SK-N-SH treated with all-trans-retinoic acid at 6 μM for 48 hours (cell line): ENCODE measurements around the gene RGPD4.
A peak's percentile ranks its signal among the peaks of the same experiment; 100 is the strongest.

ENCODE experiments used
- ATAC-seq: fragments of 200-7000 bp; cut with Tn5 transposase; 3 replicates; pipeline ENCODE4 v1.9.1; 2020; ENCODE audit warnings: mild to moderate bottlenecking, moderate library complexity
- ARNTL ChIP-seq: fragments of 450-650 bp; formaldehyde crosslinking; IDR thresholded peaks from 2 replicates; pipeline ENCODE4 v1.5.0; 2020; ENCODE audit warnings: low read depth, mild to moderate bottlenecking, moderate library complexity, borderline replicate concordance
- BACH2 ChIP-seq: fragments of 250-450 bp; sonication (Bioruptor Pico); IDR thresholded peaks from 2 replicates; pipeline ENCODE4 v1.9.0; 2021; ENCODE audit warnings: mild to moderate bottlenecking, borderline replicate concordance
- CREB5 ChIP-seq: fragments of 250-450 bp; sonication (Bioruptor Pico); IDR thresholded peaks from 2 replicates; pipeline ENCODE4 v1.5.1; 2020; ENCODE audit warnings: low read depth, mild to moderate bottlenecking, moderate library complexity
- CSDC2 ChIP-seq: fragments of 250-450 bp; sonication (Bioruptor Pico); IDR thresholded peaks from 2 replicates; pipeline ENCODE4 v1.5.0; 2020; ENCODE audit warnings: mild to moderate bottlenecking, moderate library complexity
- ESRRG ChIP-seq: fragments of 250-450 bp; sonication (Bioruptor Pico); IDR thresholded peaks from 2 replicates; pipeline ENCODE4 v1.6.1; 2021; ENCODE audit warnings: mild to moderate bottlenecking
- GLIS3 ChIP-seq: fragments of 250-450 bp; sonication (Bioruptor Pico); IDR thresholded peaks from 2 replicates; pipeline ENCODE4 v1.5.0; 2020; ENCODE audit warnings: mild to moderate bottlenecking, moderate library complexity
- ISL1 ChIP-seq: fragments of 250-450 bp; sonication (Bioruptor Pico); IDR thresholded peaks from 2 replicates; pipeline ENCODE4 v2.1.2; 2022; ENCODE audit warnings: mild to moderate bottlenecking, moderate library complexity
- PATZ1 ChIP-seq: fragments of 250-450 bp; sonication (Bioruptor Pico); IDR thresholded peaks from 2 replicates; pipeline ENCODE4 v1.8.0; 2020; ENCODE audit warnings: mild to moderate bottlenecking, moderate library complexity, borderline replicate concordance
- PPARA ChIP-seq: fragments of 250-450 bp; sonication (Bioruptor Pico); IDR thresholded peaks from 2 replicates; pipeline ENCODE4 v1.5.0; 2020; ENCODE audit warnings: mild to moderate bottlenecking, borderline replicate concordance
- RARB ChIP-seq: fragments of 250-450 bp; sonication (Bioruptor Pico); IDR thresholded peaks from 2 replicates; pipeline ENCODE4 v1.8.0; 2021; ENCODE audit warnings: mild to moderate bottlenecking, moderate library complexity
- TCF4 ChIP-seq: fragments of 250-450 bp; sonication (Bioruptor Pico); IDR thresholded peaks from 2 replicates; pipeline ENCODE4 v1.8.0; 2021; ENCODE audit warnings: mild to moderate bottlenecking, moderate library complexity, borderline replicate concordance
- TOX ChIP-seq: fragments of 250-450 bp; sonication (Bioruptor Pico); IDR thresholded peaks from 2 replicates; pipeline ENCODE4 v1.8.0; 2021; ENCODE audit warnings: mild to moderate bottlenecking, moderate library complexity, borderline replicate concordance
- ZC3H10 ChIP-seq: fragments of 250-450 bp; sonication (Bioruptor Pico); IDR thresholded peaks from 2 replicates; pipeline ENCODE4 v1.5.1; 2021; ENCODE audit warnings: mild to moderate bottlenecking, moderate library complexity
- ZFP3 ChIP-seq: fragments of 250-450 bp; sonication (Bioruptor Pico); IDR thresholded peaks from 2 replicates; pipeline ENCODE4 v1.5.0; 2020; ENCODE audit warnings: mild to moderate bottlenecking, moderate library complexity
- ZFP30 ChIP-seq: fragments of 450-650 bp; formaldehyde crosslinking; IDR thresholded peaks from 2 replicates; pipeline ENCODE4 v1.5.0; 2022; ENCODE audit warnings: mild to moderate bottlenecking, moderate library complexity
- ZNF565 ChIP-seq: fragments of 450-650 bp; formaldehyde crosslinking; conservative IDR thresholded peaks from 2 replicates; pipeline ENCODE4 v1.5.0; 2020; ENCODE audit warnings: low read depth, mild to moderate bottlenecking, moderate library complexity
- ZNF70 ChIP-seq: fragments of 450-650 bp; formaldehyde crosslinking; IDR thresholded peaks from 2 replicates; pipeline ENCODE4 v1.5.0; 2020; ENCODE audit warnings: mild to moderate bottlenecking, moderate library complexity
- ZNF8 ChIP-seq: fragments of 450-650 bp; formaldehyde crosslinking; IDR thresholded peaks from 2 replicates; pipeline ENCODE4 v1.5.0; 2020; ENCODE audit warnings: mild to moderate bottlenecking, moderate library complexity
- TF ChIP-seq, protein P1 (sequence below): fragments of 250-450 bp; sonication (Bioruptor Pico); IDR thresholded peaks from 2 replicates; pipeline ENCODE4 v1.5.1; 2021; ENCODE audit warnings: mild to moderate bottlenecking, moderate library complexity
- TF ChIP-seq, protein P2 (sequence below): fragments of 250-450 bp; sonication (Bioruptor Pico); IDR thresholded peaks from 2 replicates; pipeline ENCODE4 v1.5.0; 2020; ENCODE audit warnings: mild to moderate bottlenecking, moderate library complexity
- TF ChIP-seq, protein P3 (sequence below): fragments of 250-450 bp; sonication (Bioruptor Pico); IDR thresholded peaks from 2 replicates; pipeline ENCODE4 v1.8.0; 2021; ENCODE audit warnings: low read depth, mild to moderate bottlenecking, moderate library complexity, borderline replicate concordance

Gene RGPD4

GRCh38 chr2:107931412-107931811 is 104.7 kb downstream of the RGPD4 start:
- no peak for TF ChIP-seq ZFP3 (CRISPR knock-in tag)

DNA sequence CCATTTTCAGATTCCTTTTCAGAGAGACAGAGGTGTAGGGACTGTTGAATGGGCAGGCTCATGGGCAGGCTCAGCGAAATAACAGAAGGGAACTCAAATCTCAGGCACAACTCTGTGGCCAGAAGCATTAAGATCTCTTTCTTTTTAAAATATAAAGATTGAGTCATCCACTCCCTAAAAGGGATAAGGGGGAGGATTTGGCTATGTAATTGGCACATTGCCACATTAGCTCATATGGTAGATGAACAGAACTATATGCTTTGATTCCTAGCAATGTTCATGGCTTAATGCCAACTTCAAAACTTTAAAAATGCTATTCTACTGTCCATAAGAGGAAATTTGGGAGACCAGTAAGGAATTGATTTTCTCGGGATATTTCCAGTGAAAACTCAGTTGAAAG is 105.8 kb downstream of the RGPD4 start:
- ATAC-seq = peak; percentile 78
- TF ChIP-seq ISL1 (0 out of 2 replicates have a peak, but pooled peaks have one; percentile 18), ZNF565 (CRISPR knock-in tag) (no peak)

More at GRCh38 chr2:107931412-107931811, 104.7 kb downstream of the RGPD4 start:
- ATAC-seq = no peak

- peak; percentile 91 for ATAC-seq
- no peak for TF ChIP-seq ZFP30
- TF ChIP-seq CREB5 (CRISPR knock-in tag) = no peak
- no peak for TF ChIP-seq TCF4 (CRISPR knock-in tag)
- TF ChIP-seq CSDC2 = no peak
- TF ChIP-seq, protein P1, sequence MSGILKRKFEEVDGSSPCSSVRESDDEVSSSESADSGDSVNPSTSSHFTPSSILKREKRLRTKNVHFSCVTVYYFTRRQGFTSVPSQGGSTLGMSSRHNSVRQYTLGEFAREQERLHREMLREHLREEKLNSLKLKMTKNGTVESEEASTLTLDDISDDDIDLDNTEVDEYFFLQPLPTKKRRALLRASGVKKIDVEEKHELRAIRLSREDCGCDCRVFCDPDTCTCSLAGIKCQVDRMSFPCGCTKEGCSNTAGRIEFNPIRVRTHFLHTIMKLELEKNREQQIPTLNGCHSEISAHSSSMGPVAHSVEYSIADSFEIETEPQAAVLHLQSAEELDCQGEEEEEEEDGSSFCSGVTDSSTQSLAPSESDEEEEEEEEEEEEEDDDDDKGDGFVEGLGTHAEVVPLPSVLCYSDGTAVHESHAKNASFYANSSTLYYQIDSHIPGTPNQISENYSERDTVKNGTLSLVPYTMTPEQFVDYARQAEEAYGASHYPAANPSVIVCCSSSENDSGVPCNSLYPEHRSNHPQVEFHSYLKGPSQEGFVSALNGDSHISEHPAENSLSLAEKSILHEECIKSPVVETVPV = no peak
- no peak for TF ChIP-seq BACH2 (CRISPR knock-in tag)
- no peak for TF ChIP-seq ZNF565 (CRISPR knock-in tag)
- TF ChIP-seq ESRRG (CRISPR knock-in tag) = no peak
- TF ChIP-seq ISL1 = no peak
- TF ChIP-seq TOX (CRISPR knock-in tag) = no peak
- TF ChIP-seq, protein P2, sequence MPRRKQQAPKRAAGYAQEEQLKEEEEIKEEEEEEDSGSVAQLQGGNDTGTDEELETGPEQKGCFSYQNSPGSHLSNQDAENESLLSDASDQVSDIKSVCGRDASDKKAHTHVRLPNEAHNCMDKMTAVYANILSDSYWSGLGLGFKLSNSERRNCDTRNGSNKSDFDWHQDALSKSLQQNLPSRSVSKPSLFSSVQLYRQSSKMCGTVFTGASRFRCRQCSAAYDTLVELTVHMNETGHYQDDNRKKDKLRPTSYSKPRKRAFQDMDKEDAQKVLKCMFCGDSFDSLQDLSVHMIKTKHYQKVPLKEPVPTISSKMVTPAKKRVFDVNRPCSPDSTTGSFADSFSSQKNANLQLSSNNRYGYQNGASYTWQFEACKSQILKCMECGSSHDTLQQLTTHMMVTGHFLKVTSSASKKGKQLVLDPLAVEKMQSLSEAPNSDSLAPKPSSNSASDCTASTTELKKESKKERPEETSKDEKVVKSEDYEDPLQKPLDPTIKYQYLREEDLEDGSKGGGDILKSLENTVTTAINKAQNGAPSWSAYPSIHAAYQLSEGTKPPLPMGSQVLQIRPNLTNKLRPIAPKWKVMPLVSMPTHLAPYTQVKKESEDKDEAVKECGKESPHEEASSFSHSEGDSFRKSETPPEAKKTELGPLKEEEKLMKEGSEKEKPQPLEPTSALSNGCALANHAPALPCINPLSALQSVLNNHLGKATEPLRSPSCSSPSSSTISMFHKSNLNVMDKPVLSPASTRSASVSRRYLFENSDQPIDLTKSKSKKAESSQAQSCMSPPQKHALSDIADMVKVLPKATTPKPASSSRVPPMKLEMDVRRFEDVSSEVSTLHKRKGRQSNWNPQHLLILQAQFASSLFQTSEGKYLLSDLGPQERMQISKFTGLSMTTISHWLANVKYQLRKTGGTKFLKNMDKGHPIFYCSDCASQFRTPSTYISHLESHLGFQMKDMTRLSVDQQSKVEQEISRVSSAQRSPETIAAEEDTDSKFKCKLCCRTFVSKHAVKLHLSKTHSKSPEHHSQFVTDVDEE (CRISPR knock-in tag) = no peak
- TF ChIP-seq ZNF8 (CRISPR knock-in tag) = no peak
- TF ChIP-seq PPARA (CRISPR knock-in tag) = no peak
- TF ChIP-seq ZC3H10 (CRISPR knock-in tag) = no peak
- TF ChIP-seq, protein P3, sequence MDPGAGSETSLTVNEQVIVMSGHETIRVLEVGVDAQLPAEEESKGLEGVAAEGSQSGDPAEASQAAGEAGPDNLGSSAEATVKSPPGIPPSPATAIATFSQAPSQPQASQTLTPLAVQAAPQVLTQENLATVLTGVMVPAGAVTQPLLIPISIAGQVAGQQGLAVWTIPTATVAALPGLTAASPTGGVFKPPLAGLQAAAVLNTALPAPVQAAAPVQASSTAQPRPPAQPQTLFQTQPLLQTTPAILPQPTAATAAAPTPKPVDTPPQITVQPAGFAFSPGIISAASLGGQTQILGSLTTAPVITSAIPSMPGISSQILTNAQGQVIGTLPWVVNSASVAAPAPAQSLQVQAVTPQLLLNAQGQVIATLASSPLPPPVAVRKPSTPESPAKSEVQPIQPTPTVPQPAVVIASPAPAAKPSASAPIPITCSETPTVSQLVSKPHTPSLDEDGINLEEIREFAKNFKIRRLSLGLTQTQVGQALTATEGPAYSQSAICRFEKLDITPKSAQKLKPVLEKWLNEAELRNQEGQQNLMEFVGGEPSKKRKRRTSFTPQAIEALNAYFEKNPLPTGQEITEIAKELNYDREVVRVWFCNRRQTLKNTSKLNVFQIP (CRISPR knock-in tag) = no peak
- TF ChIP-seq ZNF70 (CRISPR knock-in tag) = no peak
- TF ChIP-seq ARNTL = no peak
- TF ChIP-seq PATZ1 (CRISPR knock-in tag) = no peak
- no peak for TF ChIP-seq RARB (CRISPR knock-in tag)
- TF ChIP-seq GLIS3 (CRISPR knock-in tag) = no peak
Measured at GRCh38 chr2:107932979-107933378, 106.3 kb downstream of the RGPD4 start.
